ENCODE results near the gene DNAI2.

DNA sequence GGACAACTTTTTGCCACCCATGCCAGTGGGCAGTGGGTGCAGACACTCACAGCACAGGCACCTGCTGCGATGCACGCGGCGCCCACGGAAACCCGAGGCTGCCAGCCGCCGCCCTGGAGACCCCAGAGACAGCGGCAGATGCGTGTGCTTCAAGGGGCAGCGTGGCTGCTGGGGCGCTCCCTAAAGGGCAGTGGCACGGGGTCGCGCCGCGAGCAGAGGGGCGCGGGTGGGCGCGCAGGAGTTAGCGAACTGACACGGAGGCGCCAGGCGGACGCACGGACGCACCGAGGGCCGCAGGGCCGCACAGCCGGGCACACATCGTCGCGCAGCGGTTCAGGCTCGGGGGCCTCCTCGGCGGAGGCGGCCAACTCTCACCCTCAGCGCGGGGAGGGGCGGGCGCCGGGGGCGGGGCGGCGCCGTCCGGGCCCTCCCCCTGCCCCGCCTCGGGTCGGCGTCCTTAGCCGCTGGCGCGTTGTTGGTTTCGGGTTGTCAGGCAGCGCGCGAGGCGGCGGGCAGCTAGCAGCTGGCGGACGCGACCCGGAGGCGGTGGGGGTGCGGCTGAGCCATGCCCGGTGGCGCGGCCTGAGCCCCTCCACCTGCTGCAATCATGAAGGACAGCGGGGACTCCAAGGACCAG is 51.8 kb downstream of the DNAI2 start, which contains the start of gene KIF19:
- TF ChIP-seq POLR2A (IDR thresholded peaks at IDR 0.05): peak in 1 of 2 donors; percentile 14
- TF ChIP-seq, protein P1, sequence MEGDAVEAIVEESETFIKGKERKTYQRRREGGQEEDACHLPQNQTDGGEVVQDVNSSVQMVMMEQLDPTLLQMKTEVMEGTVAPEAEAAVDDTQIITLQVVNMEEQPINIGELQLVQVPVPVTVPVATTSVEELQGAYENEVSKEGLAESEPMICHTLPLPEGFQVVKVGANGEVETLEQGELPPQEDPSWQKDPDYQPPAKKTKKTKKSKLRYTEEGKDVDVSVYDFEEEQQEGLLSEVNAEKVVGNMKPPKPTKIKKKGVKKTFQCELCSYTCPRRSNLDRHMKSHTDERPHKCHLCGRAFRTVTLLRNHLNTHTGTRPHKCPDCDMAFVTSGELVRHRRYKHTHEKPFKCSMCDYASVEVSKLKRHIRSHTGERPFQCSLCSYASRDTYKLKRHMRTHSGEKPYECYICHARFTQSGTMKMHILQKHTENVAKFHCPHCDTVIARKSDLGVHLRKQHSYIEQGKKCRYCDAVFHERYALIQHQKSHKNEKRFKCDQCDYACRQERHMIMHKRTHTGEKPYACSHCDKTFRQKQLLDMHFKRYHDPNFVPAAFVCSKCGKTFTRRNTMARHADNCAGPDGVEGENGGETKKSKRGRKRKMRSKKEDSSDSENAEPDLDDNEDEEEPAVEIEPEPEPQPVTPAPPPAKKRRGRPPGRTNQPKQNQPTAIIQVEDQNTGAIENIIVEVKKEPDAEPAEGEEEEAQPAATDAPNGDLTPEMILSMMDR (IDR thresholded peaks at IDR 0.05): no peak
